IMR-90 (cell line): ENCODE measurements around the gene PEF1.

Experiments used
- CTCF ChIP-seq: conservative IDR thresholded peaks from 2 replicates; pipeline ENCODE4 v1.5.1; 2012; ENCODE audit warnings: mild to moderate bottlenecking, low read depth, low read length, improper control_type of control experiment
- FOS ChIP-seq: fragments of 150-350 bp; IDR thresholded peaks from 2 replicates; pipeline ENCODE4 v1.6.1; 2016; ENCODE audit warnings: low read depth, low read length
- POLR2A ChIP-seq: IDR thresholded peaks from 2 replicates; pipeline ENCODE4 v1.6.1; 2012; ENCODE audit warnings: mild to moderate bottlenecking, low read depth, low read length
- SMC3 ChIP-seq: fragments of 150-350 bp; IDR thresholded peaks from 2 replicates; pipeline ENCODE4 v1.6.1; 2016; ENCODE audit warnings: low read depth, mild to moderate bottlenecking, antibody characterized with exemption, low read length, moderate library complexity

- TF ChIP-seq CTCF (no peak), FOS (no peak), POLR2A (no peak), SMC3 (no peak)
Observed at GRCh38 chr1:31627930-31628559, 16.6 kb downstream of the PEF1 start.
